Measurements from ENCODE around the gene IL3.
A peak's percentile ranks its signal among the peaks of the same experiment; 100 is the strongest.

The IL3 gene, protein sequence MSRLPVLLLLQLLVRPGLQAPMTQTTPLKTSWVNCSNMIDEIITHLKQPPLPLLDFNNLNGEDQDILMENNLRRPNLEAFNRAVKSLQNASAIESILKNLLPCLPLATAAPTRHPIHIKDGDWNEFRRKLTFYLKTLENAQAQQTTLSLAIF

DNA sequence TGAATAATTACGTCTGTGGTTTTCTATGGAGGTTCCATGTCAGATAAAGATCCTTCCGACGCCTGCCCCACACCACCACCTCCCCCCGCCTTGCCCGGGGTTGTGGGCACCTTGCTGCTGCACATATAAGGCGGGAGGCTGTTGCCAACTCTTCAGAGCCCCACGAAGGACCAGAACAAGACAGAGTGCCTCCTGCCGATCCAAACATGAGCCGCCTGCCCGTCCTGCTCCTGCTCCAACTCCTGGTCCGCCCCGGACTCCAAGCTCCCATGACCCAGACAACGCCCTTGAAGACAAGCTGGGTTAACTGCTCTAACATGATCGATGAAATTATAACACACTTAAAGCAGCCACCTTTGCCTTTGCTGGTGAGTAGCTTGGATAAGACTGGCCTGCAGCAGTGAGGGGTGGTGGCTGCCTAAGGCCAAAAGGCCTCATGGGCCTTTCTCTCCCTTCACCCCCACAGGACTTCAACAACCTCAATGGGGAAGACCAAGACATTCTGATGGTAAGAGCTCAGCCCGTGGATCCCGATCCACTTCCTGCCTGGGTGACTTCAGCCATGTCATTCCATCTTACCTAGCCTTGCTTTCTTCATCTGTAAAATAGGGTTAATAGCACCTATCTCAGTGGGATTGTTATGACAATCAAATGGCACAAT, at the start of gene IL3:
TSS of gene IL3 (plus strand) at position 155 of the 661 bp plus-strand sequence. CDS start at position 207, 52 bp downstream.
- no peak for DNase-seq

DNA sequence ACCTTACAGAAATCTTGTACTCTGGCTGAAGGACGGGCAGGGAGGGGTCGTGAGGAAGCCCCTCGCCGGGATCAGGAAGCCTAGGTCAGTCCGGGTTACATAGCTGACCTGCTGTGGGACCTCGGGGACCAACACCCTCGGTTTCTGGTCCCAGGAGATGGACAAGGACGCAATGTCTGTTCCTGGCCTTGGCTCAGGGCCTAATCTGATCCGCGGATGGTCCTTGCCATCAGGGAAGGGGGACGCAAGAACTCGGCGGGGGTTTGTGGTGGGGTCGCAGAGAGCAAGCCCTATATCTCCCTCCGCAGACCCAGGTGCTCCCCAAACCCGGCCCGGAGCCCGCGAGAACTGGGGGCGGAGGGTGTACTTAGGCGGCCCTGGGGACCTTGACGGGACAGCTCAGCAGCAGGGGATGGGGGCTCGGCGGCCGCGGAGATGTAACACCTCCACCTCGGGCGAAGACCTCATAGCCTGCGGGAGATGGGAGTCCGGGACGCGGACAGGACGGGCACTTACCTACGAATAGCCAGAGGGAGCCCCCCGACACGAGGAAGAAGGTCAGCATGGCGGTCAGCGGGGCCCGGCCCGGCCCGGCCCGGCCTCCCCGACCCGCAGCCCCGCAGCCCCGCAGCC, 49.4 kb upstream of the IL3 start:
- peak; percentile 45 for DNase-seq

DNA sequence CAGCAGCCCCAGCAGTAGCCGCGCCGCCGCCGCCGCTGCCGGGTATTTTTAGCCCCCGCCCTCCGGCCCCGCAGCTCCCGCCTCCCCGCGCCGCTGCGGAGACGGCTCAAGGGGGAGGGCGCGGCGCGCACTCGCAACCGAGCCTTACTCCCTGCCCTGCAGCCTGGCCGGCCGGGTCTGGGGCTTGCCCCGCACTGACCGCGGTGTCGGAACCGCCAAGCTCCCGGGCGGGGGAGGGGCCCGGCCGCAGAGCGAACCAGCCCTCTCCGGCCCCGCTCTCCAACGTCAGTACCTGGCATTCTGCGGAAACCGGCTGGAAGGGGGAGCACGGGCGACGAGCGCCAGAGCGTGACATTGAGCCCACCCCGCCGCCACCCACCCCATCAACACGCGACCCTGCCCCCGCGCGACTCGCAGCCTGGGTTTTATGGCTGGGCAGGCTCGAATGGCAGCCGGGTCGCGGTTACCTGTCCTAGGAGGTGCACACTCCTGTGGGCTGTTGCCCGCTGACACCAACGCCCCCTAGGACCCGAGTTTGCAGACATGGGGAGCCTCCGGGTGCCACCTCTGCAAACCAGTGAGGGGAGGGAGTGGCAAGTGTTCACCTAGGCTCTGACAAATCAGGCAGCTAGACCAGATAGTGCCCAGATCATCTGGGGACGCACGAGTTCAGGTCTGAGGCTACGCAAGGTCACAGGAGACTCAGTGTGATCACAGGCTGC, 48.7 kb upstream of the IL3 start, which contains the start of gene ACSL6:
TSS of gene ACSL6 (minus strand) at position 37 of the 722 bp plus-strand sequence. CDS start 105 bp downstream, outside the sequence.
- DNase-seq: peak; percentile 43

DNA sequence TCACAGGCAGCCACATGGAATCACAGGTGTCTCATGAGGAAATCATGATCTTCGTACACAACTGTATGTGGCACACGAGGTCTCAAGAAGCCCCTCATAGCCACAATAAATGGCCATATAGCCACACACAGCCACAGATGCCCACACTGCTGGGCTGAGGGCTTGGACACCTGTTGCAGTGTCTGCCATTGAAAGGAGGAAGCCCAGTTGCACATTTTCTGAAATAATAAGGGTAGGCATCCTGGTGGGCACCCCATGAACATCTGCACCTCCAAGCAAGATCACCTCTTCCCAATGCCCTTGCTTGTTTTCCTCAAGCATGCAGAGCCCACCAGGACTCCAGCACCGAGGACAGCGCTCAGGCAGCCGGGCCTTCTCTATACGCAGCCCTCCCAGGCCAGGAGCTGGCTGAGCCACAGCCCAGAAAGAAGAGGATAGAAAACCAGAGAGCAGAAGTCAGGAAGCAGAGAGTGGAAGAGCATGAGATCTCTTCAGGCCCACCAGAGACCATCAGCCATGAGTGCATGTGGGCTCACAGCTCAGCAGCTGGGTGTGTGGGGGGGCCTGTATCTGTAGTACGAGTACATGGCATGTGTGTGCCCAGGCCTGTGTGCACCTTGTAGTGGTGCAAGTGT, 48.0 kb upstream of the IL3 start:
- DNase-seq: no peak

DNA sequence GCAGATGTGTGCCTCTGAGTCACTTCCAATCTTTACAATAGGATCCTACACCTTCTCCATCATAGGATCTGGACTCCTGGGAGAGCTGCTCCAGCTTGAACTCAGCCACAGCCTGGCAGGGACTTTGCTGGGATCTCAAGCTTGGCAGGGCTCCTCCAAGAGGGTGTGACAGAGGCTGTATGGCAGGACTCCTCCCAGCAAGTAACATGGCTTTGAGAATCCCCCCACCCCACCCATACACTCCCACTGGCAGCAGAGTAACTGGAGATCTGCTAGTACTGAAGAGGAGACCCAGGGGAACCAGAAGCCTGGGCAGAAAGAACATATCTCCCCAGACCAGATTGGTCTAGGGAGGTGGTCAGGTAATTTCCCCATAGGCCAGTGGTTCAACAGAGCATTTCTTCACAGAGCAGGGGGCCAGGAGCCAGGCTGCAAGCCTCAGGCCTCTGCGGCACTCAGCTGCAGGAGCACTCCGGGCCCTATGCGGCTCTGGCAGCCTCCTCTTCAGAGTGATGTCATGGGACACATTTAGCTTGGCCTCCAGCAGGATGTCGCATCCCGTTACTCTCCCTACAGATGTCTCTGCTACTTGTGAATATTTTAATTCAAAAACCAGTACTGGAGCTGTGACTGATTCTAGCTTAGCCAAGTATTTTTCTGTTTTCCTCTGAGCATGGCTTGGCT, 47.3 kb upstream of the IL3 start:
- DNase-seq: no peak

DNA sequence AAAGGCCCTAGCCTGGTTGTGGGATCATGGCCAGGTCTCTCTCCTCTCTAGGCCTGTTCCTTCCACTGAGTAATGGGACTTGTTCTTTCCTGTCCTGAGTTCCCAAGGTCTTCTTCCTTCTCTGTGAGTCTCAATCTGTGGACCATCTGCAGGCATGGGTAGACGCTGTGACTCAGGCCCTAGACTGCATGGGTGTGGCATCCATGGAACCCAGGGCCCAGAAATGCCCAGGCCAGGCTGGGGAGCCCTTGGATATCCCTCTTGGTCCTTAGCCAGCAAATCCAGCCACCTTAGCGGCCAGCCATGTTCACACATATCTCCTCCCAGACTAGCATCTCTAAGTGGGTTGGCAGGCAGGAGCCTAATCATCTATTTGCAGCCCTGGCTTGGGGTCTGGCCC, 46.7 kb upstream of the IL3 start:
- DNase-seq: no peak

DNA sequence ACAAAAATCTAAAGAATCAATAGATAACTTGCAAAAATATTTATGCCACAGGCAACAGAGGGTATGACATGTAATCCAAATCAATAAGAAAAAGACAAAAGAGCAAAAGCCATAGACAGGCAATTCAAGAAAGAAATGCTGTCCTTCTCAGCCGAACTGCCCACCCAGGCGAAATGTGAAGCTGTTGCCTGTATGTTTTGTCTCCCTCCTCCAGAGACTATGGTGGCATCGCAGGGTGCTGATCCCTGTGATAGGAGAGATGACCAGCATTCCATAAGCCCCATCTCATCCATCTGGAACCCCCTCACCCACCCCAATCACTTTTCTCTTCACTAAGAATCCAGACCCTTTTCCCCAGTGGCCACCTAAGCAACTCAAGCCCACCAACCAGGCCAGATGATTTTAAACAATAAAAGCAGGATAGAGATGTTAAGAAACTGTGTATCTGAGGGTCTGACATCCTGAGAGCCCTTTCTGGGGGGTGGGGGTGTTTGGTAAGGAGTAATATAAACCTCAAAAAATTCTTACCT, 43.7 kb upstream of the IL3 start:
- no peak for DNase-seq

DNA sequence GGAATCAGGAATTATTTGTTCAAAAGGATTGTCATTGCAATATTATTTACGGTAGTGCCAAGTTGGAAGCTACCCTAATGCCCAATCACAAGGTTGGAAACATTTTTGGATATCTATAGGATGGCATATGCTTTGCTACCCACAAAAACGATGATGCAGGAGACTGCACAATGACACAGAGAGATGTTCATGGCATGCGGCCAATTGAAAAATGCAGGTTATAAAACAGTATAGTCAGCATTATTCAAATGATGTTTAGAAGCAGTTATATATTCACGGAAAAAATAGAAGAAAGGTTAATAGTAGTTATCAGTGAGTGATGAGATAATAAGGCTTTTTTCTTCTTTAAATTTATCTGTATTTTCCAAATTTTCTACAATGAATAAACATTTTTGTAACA, 43.1 kb upstream of the IL3 start:
- DNase-seq: no peak

DNA sequence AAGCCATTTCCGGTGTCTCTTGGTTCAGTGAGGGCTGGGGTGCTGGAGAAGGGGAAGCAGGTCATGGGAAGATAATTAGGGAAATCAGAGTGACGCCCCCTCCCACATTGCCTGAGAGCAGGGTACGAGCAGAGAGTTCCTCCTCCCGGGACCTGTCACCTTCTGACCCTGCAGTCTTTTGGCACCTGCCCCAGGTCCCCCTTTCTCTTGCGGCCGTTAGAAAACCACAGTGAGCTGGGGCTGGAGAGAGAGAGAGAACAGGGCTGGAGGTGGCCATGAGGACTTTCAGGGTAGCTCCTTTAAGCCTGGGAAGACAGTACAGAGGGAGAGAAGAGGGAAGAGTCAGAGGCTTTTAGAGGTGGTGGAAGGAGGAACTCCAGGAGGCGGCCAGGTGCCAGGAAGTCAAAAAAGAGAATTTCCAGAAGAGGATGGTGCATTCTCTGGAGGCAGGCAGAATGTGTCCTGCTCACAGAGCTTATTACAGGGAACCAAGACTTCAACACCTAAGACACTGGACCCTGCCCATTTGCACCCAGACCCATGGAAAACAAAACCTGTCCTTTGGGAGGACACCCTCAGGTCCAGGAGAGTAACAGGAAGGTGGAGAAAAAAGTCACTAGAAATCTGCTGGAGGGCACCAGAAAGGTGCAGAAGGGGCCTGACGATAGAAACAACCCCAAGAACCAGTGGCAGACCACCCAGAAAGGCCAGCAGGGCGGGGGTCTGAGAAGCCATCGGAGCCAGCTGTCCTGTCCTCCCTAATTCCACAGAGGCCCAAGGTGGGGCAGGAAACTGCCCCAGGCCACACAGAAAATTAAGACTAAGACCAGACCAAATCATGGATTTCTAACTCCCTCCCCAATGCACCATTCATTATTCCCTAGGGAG, 42.5 kb upstream of the IL3 start:
- DNase-seq: no peak

DNA sequence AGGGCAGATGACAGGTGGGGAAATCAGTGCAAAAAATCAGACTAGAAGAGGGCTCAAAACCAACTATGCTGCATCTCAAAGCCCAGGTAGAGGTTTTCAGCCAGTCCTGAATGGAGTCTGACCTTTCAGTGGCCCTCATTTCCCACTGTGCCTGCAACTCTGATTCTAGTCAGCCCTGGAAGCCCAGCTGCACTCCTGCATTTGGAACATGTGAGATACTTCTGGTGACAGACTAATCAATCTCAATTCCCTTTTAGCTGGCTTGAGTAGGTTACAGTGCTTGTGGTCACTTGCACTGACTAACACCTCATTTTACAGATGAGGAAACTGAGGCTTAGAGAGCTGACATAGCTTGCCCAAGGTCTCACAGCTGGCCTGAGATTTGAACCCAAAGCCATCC, 41.1 kb upstream of the IL3 start:
- no peak for DNase-seq

DNA sequence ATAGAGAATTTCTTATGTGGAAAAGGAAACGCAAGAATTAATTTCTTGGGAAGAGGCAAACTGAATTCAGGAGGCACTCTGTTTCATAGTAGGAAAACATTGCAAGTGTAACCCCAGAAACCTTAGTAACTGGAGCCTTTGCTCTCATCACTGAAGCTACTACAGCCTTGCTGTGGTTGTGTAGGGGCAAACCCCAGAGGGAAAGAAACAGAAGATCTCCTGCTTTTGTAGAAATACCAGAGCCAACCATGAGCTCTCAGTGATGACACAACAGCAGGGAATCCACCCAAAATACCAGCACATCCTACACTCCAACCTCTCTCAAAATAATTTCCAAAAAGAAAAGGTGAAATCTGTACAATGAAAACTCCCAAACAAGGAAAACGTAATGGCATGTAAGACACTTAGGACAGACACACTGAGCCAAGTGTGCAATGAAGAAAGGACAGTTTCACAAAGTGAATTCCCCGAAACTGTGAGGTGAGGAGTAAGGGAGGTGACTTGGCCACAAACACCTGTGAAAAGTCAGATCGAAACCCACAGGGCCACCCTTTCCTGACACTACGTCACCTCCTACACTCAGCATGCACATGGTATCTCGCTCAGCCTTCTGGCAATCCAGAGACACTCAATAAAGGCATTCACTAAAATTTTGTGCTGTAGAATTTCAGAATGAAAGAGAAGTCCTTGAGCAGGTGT, 40.4 kb upstream of the IL3 start:
- DNase-seq: no peak

DNA sequence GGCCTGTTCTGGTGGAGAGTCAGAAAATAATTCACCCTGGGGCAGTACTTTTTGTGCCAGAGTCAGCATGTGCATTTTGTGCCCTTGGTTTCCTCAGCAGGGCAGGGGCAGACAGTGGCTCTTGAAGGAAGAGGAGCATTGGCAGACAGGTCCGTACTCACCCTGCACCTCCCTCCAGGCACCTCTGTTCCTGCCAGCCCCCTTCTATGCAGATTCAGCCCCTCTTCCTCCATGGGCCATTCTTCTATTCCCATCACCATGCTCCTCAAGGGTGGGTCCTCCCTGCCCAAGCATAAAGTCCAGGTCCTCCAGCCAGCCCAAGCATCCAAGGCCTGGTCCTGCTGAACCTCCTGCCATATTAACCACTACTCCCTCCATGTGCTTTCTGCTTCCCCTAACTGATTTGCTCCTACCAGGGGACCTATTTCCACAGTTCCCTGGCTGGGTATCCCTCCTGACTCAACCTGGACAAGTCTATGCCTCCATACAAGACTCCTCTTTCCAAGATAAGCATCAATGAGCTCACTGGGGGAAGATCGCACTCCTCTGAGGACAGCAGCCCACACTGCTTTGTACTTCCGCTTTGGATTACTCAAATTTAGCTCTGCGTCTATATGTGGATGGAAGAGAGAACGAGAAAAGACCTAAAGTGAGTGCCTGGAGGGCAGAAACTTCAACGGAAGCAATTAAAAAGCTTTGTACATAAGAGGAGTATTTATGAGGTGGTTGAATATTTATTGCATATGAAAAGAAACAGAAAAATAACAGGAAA, 39.7 kb upstream of the IL3 start:
- DNase-seq: no peak

DNA sequence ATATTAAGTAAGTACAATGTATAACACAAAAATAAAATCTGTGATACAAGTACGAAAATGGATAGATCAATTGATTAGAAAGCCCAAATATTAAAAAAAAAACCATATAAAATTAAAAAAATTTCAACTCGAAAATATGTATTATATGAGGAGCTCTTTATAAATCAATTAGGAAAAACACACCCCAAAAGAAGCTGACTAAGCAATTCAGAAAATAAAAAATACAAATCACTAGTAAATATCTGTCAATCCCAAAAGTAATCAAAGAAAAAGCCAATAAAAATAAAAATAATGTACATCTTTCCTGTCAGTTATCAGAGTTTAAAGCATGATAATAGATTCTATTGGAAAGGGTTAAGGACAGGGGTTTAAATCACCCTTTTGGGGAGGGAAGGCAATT, 38.8 kb upstream of the IL3 start:
- DNase-seq: no peak

DNA sequence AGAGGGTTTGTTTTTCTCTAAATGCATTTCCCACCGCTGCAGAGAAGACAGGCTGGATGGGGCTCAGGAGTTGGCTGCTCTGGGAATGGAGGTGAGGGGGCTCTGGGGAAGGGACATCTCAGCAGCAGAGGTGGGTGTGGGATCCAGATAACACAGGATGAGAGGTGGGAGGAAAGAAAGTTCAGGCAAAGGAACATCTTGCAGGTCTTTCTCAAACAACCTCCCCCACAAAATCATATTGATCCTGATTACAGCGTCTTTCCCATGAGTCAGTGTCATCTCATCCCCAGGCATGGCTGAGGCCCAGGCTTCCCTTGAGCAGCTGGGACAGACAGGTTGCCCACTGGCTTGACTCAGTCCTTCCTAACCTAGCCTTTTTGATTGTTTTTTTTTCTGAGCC, 37.7 kb upstream of the IL3 start:
- no peak for DNase-seq

DNA sequence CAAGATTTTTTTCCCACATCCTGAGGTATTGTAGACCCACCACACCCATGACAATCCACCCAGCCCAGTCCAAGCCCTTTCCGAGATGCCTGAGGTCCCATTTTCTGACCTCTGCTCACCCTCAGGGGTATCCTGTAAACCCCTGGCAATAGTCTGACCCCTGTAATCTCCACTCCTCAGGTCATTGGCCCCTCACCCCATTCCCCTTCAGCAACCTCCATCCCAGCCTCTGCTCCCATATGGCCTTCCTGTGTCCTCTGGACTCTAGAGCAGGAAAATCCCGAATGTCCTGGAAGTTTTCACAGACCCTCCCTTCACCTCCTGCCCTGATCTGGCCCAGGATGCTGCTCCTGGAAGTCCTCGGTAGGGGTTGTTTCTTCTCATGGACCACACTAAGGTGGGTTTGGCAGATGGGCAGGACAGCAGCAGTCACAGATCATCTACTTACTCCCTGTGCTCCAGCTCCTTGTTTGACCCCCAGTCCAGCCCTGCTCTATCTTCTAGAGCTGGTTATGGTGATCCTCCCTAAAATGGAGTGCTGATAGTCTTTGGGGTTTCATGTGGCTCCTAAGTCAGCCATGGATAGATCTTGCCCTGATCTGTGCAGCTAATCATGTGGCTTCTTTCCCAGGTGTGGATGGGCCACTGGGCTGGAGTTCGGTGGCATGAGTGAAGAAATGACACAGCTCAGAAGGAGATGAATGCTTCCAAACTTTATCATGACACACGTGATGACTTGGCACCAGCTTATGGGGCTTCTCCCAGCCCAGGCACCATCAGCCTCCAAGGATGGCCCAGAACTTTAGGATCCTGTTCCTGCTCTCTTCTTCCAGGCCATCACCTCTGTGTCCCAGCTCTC, 37.0 kb upstream of the IL3 start:
- no peak for DNase-seq

DNA sequence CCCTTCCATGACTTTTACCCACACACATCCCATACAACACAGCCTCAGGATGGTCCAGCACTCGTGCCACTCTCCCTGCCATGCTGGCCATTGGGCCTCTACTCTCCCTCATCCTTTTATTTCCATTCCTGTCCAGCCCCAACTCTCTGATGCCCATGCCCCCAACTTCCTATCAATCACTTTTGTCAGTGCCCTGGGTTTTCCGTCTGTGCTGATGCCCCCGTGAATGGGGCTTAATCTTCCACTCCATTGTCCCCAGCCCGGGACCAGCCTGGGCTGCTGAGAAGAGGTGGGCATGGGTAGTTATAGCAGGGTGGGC, 36.4 kb upstream of the IL3 start:
- DNase-seq: no peak

DNA sequence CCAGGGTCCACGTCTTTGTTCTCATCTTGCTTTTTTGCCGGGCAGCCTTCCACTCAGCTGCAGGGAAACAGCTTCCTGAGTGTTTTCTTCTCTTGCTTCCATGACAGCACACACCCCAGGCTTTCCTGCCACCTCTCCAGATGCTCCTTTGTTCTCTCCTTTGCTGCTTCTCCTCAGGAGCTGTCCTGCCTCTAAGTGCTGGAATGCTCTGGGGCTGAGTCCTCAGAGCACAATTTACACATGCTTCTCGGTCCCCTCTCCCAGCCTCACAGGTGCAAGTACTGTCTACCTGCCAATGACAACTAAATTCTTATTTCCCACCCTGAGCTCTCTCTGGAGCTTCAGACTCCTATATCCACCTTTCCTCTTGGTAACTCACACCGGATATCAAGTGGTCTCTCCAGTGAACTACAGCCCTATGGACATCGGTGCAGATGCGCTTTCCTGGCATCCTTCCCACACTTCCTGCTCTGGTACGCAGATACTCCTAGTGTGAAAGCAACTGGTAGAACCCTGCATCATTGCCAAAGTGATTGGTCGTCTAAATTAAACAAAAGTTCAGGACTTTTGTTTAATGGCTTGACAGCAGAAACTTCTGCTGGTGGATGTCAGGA, 35.6 kb upstream of the IL3 start:
- DNase-seq: no peak

DNA sequence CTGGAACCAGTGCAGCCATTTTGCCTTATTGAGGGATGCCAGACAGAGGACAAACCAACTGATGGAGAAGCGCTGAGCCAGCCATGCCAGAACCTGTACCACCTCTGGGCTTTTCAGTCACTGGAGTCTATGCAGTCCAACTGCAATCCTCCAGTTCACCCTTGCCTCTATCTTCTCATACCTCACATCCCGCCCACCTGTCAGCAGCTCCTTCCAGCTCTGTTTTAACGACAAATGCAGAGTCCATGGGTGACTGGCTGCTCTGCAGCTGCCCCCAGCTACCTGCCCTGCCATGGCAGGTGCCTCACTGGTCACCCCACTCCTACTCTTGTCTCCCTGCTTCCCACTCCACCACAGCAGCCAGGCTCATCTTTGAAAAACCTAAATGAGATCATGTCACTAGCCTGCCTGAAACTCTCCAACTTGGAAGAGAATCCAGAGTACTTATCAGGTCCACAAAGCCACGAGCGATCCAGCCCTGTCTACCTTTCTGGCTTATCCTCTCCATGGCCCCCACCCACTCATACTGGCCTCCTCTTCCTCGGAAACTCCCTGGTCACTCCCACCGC, 35.0 kb upstream of the IL3 start:
- no peak for DNase-seq

Measured in NCI-H82 (cell line).